ENCODE data around the gene TTC12. TPM values are rescaled to one million over a fixed set of nuclear protein-coding genes. Genes with fewer than 3 reads are reported as not detected.

TTC12 gene
- total RNA-seq, 1 experiment from 2014 or later, result 24.3 TPM

GRCh38 chr11:113401718-113402117 is 87.3 kb downstream of the TTC12 start:
- no peaks in the 10 kb centered on the region for H3K36me3 ChIP-seq (ENCODE audit: control insufficient read depth, insufficient read depth, low read length)
- no peak overlapping the region for H3K4me3 ChIP-seq (ENCODE audit: low read depth in 2 of 2, low read length in 2 of 2)
- no peaks in the 10 kb centered on the region for H3K4me1 ChIP-seq (ENCODE audit: control insufficient read depth, insufficient read depth, low read length)
- TF ChIP-seq POLR2AphosphoS5 (IDR thresholded peaks at IDR 0.05; ENCODE audit: low read depth, low read length) (no peak), CTCF (IDR thresholded peaks at IDR 0.05) (no peak), SIN3A (IDR thresholded peaks at IDR 0.05; ENCODE audit: borderline replicate concordance, insufficient read depth, low read depth, low read length) (no peak), REST (IDR thresholded peaks at IDR 0.05; ENCODE audit: insufficient read depth in 1 of 2, low read depth in 2 of 2, low read length in 1 of 2) (no peak), TCF7L2 (IDR thresholded peaks at IDR 0.05; ENCODE audit: low read depth, low read length) (no peak)
- H3K27ac ChIP-seq (ENCODE audit: low read length), result no peak overlapping the region
- ATAC-seq, result no peak
- H3K9me3 ChIP-seq (ENCODE audit: control insufficient read depth, insufficient read depth, low read depth, low read length), result no peaks in the 10 kb centered on the region
- intact Hi-C loops (cut with micrococcal nuclease; ENCODE audit: unreplicated experiment), result no loop called here
- BruUV-seq (replicated peaks), result no TSS peak
- in situ Hi-C loops (cut with HindIII; ENCODE audit: low pct_unique_long_range_greater_than_20kb, low sequenced_read_pairs), result no loop called here
- ChIA-PET POLR2A (no interaction called here), CTCF (no interaction called here)
- H3K27me3 ChIP-seq (ENCODE audit: control insufficient read depth, insufficient read depth, low read length), result no peaks in the 10 kb centered on the region
- no peak for DNase-seq (ENCODE audit: low read depth, low spot score)

GRCh38 chr11:113404859-113405430 is 90.6 kb downstream of the TTC12 start:
- in situ Hi-C loops (cut with HindIII; ENCODE audit: low pct_unique_long_range_greater_than_20kb, low sequenced_read_pairs), result no loop called here
- Histone ChIP-seq H3K4me1 (ENCODE audit: control insufficient read depth, insufficient read depth, low read length) (no peaks in the 10 kb centered on the region), H3K9me3 (ENCODE audit: control insufficient read depth, insufficient read depth, low read depth, low read length) (no peaks in the 10 kb centered on the region), H3K36me3 (ENCODE audit: control insufficient read depth, insufficient read depth, low read length) (no peaks in the 10 kb centered on the region), H3K27ac (ENCODE audit: low read length) (no peak overlapping the region), H3K27me3 (ENCODE audit: control insufficient read depth, insufficient read depth, low read length) (no peaks in the 10 kb centered on the region), H3K4me3 (ENCODE audit: low read depth in 2 of 2, low read length in 2 of 2) (no peak overlapping the region)
- ChIA-PET POLR2A (interaction anchor here (0.6 kb wide), 1 partner anchor 884 kb away, joined by 7 read pairs; no protein-coding TSS in a partner anchor), CTCF (interaction anchor here (0.6 kb wide), 1 partner anchor 107 kb away, joined by 5 read pairs; no protein-coding TSS in a partner anchor)
- ATAC-seq, result no peak
- intact Hi-C loops (cut with micrococcal nuclease; ENCODE audit: unreplicated experiment), result loop anchor here (5.0 kb wide), 1 partner anchor 833 kb away; no protein-coding TSS in a partner anchor
- TF ChIP-seq REST (IDR thresholded peaks at IDR 0.05; ENCODE audit: insufficient read depth in 1 of 2, low read depth in 2 of 2, low read length in 1 of 2), result no peak
- TF ChIP-seq SIN3A (IDR thresholded peaks at IDR 0.05; ENCODE audit: borderline replicate concordance, insufficient read depth, low read depth, low read length), result no peak
- TF ChIP-seq TCF7L2 (IDR thresholded peaks at IDR 0.05; ENCODE audit: low read depth, low read length), result no peak
- no peak for TF ChIP-seq CTCF (IDR thresholded peaks at IDR 0.05)
- no peak for TF ChIP-seq POLR2AphosphoS5 (IDR thresholded peaks at IDR 0.05; ENCODE audit: low read depth, low read length)
- BruUV-seq (replicated peaks), result no TSS peak
- no peak for DNase-seq (ENCODE audit: low read depth, low spot score)
